Activated CD4-positive, alpha-beta T cell treated with anti-CD3 and anti-CD28 coated beads for 48 hours (primary cell): ENCODE data around the gene CGN.
A peak's percentile ranks its signal among the peaks of the same experiment; 100 is the strongest.

Experiments
- DNase-seq: peaks from one replicate; pipeline ENCODE4 v3.0.0-alpha.2; 2020

CGN gene, protein sequence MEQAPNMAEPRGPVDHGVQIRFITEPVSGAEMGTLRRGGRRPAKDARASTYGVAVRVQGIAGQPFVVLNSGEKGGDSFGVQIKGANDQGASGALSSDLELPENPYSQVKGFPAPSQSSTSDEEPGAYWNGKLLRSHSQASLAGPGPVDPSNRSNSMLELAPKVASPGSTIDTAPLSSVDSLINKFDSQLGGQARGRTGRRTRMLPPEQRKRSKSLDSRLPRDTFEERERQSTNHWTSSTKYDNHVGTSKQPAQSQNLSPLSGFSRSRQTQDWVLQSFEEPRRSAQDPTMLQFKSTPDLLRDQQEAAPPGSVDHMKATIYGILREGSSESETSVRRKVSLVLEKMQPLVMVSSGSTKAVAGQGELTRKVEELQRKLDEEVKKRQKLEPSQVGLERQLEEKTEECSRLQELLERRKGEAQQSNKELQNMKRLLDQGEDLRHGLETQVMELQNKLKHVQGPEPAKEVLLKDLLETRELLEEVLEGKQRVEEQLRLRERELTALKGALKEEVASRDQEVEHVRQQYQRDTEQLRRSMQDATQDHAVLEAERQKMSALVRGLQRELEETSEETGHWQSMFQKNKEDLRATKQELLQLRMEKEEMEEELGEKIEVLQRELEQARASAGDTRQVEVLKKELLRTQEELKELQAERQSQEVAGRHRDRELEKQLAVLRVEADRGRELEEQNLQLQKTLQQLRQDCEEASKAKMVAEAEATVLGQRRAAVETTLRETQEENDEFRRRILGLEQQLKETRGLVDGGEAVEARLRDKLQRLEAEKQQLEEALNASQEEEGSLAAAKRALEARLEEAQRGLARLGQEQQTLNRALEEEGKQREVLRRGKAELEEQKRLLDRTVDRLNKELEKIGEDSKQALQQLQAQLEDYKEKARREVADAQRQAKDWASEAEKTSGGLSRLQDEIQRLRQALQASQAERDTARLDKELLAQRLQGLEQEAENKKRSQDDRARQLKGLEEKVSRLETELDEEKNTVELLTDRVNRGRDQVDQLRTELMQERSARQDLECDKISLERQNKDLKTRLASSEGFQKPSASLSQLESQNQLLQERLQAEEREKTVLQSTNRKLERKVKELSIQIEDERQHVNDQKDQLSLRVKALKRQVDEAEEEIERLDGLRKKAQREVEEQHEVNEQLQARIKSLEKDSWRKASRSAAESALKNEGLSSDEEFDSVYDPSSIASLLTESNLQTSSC

GRCh38 chr1:151510957-151511635 lies at the start of gene CGN:
TSS of gene CGN (plus strand) at chr1:151511387. CDS start at chr1:151518520, 7,133 bp downstream.
- peak; percentile 87 for DNase-seq

DNA sequence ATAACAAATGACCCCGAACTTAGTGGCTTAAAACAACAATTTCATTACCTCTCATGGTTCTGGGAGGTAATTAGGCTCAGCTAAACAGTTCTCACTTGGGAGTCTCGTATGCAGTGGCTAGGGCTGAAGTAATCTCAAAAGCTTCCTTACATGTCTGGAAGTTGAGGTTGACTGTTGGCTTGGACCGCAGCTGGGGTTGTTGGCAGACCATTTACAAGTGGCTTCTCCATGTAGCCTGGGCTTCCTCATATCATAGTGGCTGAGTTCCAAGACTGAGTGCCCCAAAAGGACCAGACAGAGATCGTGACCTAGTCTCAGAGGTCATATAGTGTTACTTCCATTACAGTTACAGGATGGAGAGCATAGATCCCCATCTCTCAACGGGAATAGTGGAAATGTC lies 49.5 kb upstream of the CGN start:
- no peak for DNase-seq

DNA sequence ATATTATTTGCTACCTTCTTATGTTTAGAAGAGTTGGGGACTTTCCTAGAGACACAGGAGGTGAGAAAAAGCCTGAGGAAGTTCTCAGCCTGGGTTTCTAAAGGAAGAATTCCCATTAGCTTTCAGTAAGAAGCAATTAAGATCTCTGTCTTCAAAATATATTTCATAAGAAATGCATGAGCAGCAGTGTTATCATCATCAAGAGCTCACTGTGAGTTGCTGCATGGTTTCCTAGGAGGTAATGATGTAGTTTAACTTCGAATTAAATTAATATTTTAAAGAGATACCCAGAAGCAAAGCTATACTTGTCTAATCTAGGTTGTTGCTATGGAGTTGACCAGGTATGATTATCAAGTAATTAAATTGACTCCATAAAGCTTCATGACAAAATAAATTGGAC lies 46.2 kb upstream of the CGN start:
- no peak for DNase-seq

- peak; percentile 29 for DNase-seq
These were observed 38.1 kb upstream of the CGN start for GRCh38 chr1:151472856-151473731.

DNA sequence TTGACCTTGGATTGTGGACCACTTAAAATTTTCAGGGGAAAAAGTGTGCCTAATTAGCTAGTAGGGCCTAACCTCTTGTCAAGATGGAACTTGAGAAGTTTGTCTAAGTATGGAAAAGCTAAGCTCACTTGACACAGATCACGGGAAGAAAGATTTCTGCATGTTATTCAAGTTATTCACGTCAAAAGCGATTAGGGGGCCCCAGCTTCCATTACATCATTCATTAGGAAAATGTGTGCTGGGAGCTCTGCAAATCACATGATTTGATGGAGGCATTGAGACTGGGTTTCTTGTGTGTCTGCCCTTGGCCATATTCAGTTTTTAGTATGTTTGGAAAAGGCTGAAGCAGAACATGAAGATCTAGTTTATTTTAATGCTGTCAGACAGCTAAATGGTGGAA lies 36.4 kb upstream of the CGN start:
- no peak for DNase-seq

DNA sequence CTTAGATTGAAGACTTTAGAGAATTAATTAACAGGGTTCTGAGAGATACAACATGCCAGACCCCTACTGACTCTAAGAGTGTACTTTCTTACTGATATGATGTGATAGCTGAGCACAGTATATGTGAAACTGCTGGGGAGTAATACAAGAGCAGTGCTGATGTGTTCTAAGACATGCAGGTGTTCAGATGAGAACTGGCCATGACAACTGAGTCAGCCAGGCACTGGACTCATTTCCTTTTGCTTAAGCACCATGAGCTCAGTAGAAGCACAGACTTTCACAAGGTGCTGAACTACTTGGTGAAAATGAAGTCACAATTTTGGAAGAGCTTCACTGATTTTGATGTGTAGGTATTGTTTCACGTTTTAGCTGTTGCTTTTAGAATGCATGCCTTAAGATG lies 36.0 kb upstream of the CGN start:
- peak; percentile 54 for DNase-seq

DNA sequence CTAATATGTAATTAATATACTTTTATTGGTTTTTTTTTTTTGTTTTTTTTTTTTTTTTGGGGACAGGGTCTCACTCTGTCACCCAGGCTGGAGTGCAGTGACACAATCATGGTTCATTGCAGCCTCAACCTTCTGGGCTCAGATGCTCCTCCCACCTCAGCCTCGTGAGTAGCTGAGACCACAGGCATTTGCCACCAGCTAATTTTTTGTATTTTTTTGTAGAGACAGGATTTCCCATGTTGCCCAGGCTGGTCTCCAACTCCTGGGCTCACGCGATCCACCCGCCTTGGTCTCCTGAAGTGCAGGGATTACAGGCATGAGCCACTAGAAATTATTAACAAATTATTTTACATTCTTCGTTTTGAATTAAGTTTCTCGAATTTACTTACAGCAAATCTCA lies 35.1 kb upstream of the CGN start:
- DNase-seq, result no peak

- no peak for DNase-seq
These were observed 34.1 kb upstream of the CGN start for GRCh38 chr1:151477066-151477465.

GRCh38 chr1:151478140-151478812 lies 32.9 kb upstream of the CGN start:
- DNase-seq, result no peak

DNA sequence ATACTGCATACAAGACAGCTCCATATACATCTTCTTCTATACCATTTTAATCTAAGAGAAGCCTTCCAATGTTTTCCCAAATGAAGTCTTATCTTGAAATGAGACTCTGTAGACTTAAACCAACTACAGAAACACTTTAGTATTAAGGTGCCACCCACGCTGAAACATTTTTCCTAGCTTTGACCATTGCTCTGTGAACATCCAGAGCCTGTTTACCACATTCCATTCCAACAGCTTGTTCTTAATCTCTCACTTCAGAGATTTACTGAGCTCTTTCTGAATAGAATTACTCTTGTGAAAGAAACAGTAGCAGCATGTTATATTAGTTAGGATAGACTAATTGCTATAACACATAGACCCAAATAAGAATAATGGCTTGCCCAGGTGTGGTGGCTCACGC lies 32.3 kb upstream of the CGN start:
- DNase-seq, result no peak

GRCh38 chr1:151479462-151479861 lies 31.7 kb upstream of the CGN start:
- no peak for DNase-seq

- no peak for DNase-seq
These were observed 29.2 kb upstream of the CGN start for GRCh38 chr1:151482017-151482416.

DNA sequence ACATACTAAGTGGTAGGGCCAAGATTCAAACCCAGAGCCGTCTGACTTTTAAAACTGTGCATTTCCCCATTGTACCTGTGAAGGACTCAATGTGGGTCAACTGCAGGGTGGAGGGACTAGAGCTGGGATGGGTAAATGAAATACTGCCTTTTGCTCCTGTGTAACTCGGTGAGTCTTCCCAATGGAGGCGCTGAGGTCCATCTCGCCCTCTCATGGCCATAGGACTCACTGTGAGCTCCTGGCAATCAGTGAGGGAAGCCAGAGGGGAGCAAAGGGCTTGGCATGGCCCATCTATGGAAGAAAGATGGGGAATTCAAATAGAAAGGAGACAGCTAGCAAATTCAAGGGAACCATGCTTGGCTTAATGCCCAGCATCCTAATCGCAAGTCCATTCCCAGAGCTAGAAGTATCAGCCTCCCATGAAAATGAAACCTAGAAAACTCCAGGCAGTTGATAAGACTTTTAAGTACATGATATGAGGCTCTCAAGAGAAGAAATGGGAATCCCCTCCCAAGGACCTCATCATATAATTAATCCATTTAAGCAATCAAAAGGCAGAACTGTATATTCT lies 25.4 kb upstream of the CGN start:
- DNase-seq, result no peak

DNA sequence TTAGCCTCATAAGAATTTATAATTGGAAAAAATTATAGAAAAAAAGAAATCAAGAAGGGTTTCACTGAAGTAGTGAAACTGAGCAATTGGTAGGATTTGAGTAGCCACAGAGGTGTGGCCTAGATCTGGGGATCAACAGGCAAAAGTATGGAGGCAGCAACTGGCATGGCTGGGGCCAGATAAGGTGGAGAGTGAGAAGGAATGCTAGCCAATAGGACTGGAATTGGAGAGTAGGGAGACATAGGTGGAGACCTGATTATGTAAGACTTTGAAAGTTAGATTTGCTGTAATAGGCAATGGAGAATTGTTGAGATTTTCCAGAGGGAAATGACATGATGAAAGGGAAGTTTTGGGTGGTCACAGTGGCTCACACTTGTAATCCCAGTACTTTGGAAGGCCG lies 24.6 kb upstream of the CGN start:
- no peak for DNase-seq

GRCh38 chr1:151491641-151492040 lies 19.5 kb upstream of the CGN start:
- DNase-seq, result no peak

DNA sequence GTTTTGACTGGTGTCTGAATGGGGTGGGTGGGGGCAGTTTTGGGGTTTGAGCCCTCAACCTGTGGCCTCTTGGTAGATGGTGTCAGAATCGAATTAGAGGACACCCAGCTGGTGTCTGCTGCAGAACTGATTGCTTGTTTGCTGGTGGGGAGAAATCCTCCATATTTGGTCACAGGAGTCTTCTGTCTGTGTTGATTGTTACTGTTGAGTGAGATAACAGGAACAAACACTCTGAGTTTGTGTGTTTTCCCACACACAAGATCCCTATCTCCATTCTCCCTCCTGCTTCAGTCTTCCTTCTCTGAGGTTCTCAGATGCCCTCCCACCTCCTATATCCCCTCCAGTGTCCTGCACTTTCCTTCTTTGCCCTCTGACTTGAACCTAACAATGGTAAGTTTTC lies 19.1 kb upstream of the CGN start:
- no peak for DNase-seq

GRCh38 chr1:151493042-151493441 lies 18.1 kb upstream of the CGN start:
- no peak for DNase-seq

- DNase-seq, result no peak
These were observed 16.4 kb upstream of the CGN start for GRCh38 chr1:151494741-151495281.

GRCh38 chr1:151495316-151495715 lies 15.9 kb upstream of the CGN start:
- DNase-seq, result no peak

- DNase-seq, result no peak
These were observed 11.8 kb upstream of the CGN start for GRCh38 chr1:151499365-151499764.

- DNase-seq, result no peak
These were observed 11.3 kb upstream of the CGN start for GRCh38 chr1:151499930-151500329.
